Stimulated activated CD8-positive, alpha-beta memory T cell treated with anti-CD3 and anti-CD28 coated beads, Interleukin-4, amount 100 ng/mL, for 4 hours (primary cell): Measurements from ENCODE around the gene ODAD2.

Experiments used
- DNase-seq, 2 donors: peaks; one replicate each; pipeline ENCODE4 v3.0.0-alpha.2; 2020; ENCODE audit warnings: low read depth in 2 of 2, low spot score in 1 of 2

Gene ODAD2

GRCh38 chr10:27838901-27839300 is 160.0 kb downstream of the ODAD2 start:
- no peak for DNase-seq

- DNase-seq = no peak
These were observed 160.5 kb downstream of the ODAD2 start for GRCh38 chr10:27838361-27838760.

- no peak for DNase-seq
These were observed 164.4 kb downstream of the ODAD2 start for GRCh38 chr10:27834476-27834875.

GRCh38 chr10:27833792-27834191 is 165.1 kb downstream of the ODAD2 start:
- DNase-seq = no peak

- no peak for DNase-seq
These were observed 166.1 kb downstream of the ODAD2 start for GRCh38 chr10:27832826-27833225.

- no peak for DNase-seq
These were observed 172.5 kb downstream of the ODAD2 start for GRCh38 chr10:27826369-27826768.

GRCh38 chr10:27822301-27822700 is 176.6 kb downstream of the ODAD2 start:
- no peak for DNase-seq

GRCh38 chr10:27820637-27821036 is 178.2 kb downstream of the ODAD2 start:
- DNase-seq = no peak

- DNase-seq = no peak
These were observed 178.9 kb downstream of the ODAD2 start for GRCh38 chr10:27819781-27820531.

- DNase-seq = no peak
These were observed 182.6 kb downstream of the ODAD2 start for GRCh38 chr10:27816320-27816719.

GRCh38 chr10:27815846-27816245 is 183.0 kb downstream of the ODAD2 start:
- no peak for DNase-seq

- DNase-seq = no peak
These were observed 183.6 kb downstream of the ODAD2 start for GRCh38 chr10:27815261-27815660.

- DNase-seq = no peak
These were observed 193.7 kb downstream of the ODAD2 start for GRCh38 chr10:27805180-27805579.

- no peak for DNase-seq
These were observed 194.7 kb downstream of the ODAD2 start for GRCh38 chr10:27804136-27804535.

GRCh38 chr10:27801171-27801785 is 197.6 kb downstream of the ODAD2 start:
- no peak for DNase-seq

GRCh38 chr10:27799046-27799445 is 199.8 kb downstream of the ODAD2 start:
- no peak for DNase-seq

GRCh38 chr10:27794157-27794556 is 204.7 kb downstream of the ODAD2 start:
- no peak for DNase-seq

- DNase-seq = no peak
These were observed 206.7 kb downstream of the ODAD2 start for GRCh38 chr10:27792216-27792615.

- DNase-seq = no peak
These were observed 214.6 kb downstream of the ODAD2 start for GRCh38 chr10:27784272-27784671.

GRCh38 chr10:27783660-27784059 is 215.2 kb downstream of the ODAD2 start:
- no peak for DNase-seq

GRCh38 chr10:27779462-27780015 is 219.3 kb downstream of the ODAD2 start:
- DNase-seq = no peak

GRCh38 chr10:27774831-27775230 is 224.0 kb downstream of the ODAD2 start:
- DNase-seq = no peak

GRCh38 chr10:27771231-27771630 is 227.6 kb downstream of the ODAD2 start:
- no peak for DNase-seq
